GM19395 (cell line): ENCODE data around the gene AP1B1.
"Not testable (repeated sequence)": the region's sequence is repeated elsewhere in the genome, so short reads cannot be mapped to it uniquely, and the experiment has no call there.

Experiments used
- ATAC-seq: cut with Tn5 transposase; IDR thresholded peaks from one replicate; pipeline ENCODE4 v1.9.1; 2021; ENCODE audit warnings: mild to moderate bottlenecking, moderate library complexity; ENCODE audit not compliant: unreplicated experiment

The AP1B1 gene

DNA sequence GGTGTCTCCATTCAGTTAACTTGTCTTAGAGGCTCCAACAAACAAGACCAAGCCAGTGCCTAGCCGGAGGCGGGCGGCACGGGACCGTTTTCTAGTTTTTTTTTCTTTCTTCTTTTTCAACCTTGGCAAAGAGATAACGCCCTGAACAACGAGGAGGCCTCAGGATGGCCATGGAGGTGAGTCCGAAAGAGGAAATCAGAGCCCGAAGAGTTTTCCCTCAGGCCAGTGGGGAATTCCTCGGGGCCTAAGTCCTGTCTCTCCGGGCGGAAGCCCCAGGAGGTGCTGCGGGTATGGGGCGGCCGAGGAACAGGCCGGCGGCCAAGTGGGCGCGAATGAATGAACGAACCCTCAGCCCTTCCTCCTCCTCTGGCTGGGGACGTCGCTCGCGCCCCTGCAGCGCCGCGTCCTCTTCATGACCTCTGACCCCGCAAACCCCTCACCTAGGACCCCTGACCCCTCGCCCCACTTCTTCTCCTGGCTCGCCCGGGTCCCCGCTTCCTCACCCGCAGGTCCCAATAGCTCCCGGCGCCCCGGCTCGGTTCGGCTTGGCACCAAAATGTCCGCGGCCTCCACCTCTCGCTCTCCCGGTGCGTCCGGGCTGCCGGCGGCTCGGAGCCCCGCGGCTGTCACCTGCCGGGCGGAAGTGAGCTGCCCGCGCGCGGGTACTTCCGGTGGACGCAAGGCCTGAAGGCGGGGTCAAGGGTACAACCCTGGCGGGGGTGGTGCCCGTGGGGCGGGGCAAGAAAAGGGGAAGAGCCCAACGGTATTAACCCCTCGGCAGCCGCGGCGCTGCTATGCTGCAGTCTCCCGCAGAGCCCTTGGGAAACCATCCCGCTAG lies at the start of gene AP1B1:
Gene AP1B1 (minus strand): TSS at position 650 of the 838 bp plus-strand sequence. CDS start 21,327 bp downstream, outside the sequence.
- ATAC-seq = peak; percentile 81

DNA sequence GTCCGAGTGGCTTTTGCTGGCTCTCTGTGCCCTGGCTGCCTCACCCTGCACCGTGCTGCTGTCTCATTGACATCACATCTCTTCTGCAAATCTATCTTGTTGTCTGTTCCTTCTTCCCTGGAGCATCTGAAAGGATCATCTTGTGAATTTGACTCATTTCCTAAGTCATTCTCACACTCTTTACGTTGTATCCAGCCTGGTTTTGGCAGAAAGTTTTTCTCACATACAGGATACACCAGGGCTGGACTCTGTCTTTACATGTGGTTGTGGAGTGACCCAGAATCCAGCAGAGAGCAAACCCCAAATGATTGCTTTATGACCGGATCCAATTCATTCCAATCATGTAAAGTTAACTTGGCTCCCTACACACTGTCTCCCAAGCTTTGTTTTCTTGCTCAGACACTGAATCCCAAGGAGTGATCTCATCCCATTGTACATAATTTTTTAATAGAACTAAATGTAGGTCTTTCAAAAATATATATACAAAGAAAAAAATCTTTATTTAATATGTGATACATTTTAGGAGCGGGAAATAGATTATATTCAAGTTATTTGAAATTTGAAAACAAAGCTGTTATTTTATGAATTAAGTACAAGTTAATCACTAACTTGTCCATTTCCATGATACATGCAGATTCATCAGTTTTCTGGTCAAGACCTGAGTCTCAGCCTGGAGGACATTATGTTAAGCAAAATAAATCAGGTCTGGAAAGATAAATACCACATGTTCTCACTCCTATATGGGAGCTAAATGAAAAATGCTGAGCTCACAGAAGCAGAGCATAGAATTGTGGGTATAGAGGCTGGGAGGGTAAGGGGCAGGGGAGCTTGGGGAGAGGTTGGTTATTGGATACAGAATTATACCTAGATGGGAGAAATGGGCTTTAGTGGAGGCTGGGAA lies 47.1 kb upstream of the AP1B1 start:
- ATAC-seq = no peak

DNA sequence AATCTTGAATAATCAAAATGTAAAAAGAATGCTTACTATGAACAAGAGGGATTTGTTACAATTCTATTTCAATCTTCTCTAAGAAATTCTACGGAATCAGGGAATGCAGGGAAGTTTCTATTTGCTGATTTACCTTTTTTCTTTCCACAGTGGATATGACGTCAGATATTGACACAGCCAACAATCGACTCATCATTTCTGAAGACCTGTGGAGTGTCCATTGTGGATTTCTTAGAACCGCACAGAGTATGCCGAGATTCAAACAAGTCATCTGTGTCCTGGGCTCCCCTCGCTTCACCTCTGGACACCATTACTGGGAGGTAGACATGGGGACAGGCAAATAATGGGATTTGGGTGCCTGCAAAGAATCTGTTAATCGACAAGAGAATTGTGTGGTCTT lies 45.9 kb upstream of the AP1B1 start:
- ATAC-seq = no peak

DNA sequence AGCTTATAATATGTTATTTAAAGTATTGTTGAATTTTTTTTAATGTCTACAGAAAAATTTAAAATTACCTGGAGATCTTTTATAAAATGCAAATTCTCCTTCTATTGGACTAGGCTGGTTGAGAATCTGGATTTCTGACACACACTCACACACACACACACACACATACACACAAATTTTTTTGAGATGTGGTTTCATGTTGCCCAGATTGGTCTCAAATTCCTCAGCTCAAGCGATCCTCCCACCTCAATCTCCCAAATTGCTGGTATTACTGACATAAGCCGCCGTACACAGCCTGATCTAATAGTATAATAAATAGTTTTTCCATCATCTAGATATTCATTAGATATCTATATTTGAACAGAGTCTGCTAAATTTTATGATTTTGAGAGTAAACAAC lies 45.5 kb upstream of the AP1B1 start:
- no peak for ATAC-seq

DNA sequence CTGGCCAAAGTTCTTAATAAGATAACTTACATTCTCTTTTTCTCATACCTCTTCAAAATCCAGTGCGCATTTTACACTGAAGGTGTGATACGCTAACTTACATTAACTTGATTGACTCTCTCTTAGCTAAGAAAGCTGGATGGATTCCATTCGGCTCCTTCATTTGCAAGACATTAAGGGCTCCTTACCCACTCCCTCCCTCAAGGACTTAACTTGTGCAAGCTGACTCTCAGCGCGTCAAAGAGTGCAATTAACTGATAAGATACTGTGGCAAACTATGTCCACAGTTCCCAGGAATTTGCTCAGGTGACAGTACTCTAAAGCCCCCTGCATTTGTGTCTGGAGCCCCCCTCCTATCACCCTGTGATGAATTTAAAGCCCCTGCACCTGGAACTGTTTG lies 43.6 kb upstream of the AP1B1 start:
- ATAC-seq = no peak

DNA sequence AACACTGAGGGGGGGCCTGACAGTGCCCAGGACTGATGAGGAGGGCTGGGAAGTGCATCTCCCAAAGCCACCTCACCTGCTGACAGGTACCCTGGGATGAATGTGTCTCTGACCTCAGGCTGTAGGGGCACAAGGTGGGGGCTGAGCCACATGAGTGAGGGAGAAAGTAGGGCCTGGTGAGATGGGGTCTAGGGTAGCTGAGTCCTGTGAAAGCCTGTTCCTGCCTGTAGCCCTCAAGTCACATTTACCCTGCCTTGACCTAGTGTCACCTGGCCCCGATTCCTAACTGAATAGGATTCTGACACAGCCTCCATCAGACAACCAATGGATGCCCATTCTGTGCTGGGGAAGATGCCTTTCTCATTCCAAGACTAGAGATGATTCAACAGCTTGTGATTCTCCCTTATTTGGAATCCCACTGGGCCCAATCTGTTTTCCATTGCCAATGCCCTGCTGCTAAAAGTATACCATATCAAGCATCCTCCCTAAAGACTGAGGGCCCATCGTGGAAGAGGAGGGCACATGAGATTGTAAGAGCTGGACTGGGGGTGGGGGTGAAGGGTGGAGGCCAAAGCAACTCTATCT lies 38.9 kb upstream of the AP1B1 start:
- ATAC-seq = no peak

DNA sequence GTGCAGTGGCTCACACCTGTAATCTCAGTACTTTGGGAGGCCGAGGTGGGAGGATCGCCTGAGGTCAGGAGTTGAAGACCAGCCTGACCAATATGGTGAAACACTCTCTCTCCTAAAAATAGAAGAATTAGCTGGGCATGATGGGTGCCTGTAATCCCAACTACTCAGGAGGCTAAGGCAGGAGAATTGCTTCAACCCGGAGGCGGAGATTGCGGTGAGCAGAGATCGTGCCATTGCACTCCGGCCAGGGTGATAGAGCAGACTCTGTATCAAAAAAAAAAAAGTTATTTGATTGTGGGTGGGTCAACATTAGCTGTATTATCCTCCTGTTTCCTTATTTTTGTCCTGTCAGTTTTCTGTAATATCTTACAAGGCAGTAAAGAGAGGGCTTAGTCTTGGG lies 38.1 kb upstream of the AP1B1 start:
- ATAC-seq = no peak

DNA sequence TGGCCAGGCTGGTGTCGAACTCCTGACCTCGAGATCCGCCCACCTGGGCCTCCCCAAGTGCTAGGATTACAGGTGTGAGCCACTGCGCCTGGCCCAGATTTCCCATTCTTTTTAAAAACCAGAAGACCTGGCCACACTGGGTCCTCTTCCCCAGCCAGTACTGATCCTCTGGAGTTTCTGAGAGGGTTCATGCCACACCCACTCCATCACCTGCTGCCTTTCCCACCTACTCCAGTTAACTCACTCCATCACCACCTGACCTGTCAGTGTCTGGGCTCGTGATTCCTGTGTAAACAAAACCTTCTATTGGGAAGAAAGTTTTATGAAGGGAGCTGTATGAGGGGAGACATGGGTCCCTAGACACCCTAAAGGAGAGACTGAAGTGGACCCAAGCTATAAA lies 30.3 kb upstream of the AP1B1 start:
- not testable (repeated sequence) for ATAC-seq

DNA sequence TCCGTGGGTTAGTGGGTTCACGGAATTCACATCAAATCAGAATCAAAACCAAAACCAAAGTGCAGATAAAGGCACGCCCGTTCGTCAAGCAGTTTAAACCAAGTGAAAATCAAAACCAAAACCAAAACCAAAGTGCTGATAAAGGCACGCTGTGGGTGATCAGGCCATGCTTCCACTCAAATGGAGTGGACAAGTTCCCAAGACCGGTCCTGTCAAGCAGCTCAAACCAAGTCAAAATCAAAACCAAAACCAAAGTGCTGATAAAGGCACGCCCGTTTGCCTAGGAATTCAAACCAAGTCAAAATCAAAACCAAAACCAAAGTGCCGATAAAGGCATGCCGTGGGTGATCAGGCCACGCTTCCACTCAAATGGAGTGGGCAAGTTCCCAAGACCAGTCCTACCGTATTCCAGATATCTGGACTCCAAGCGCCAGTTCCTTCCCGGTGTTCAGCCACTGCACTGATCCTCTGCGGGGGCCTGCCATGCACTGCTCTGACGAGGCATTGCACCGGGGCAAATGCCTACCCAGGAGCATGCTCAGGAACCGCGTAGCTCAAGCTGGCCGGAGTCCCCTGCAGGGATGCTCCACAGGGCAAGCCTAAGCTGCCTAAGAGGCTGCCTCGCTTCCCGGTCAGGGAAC lies 26.7 kb upstream of the AP1B1 start:
- peak; percentile 54 for ATAC-seq

DNA sequence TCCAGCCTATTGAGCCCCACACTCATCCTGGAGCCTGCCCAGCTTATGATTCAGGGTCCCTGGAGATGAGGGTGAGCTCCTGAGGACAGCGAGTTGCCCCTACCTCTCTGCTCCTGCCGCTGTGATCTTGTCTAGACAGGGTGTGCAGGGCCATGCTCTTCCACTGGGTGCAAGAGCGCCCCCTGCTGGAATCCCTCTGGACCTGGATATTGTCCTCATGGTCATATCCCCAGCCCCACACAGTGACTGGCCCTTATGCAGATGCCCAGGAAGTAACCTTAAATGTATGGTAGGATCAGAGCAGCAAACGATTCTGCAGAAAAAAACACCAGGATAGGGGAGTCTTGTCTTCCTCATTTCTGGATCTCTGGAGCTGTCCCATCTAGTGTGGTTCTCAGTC lies 24.4 kb upstream of the AP1B1 start:
- not testable (repeated sequence) for ATAC-seq

DNA sequence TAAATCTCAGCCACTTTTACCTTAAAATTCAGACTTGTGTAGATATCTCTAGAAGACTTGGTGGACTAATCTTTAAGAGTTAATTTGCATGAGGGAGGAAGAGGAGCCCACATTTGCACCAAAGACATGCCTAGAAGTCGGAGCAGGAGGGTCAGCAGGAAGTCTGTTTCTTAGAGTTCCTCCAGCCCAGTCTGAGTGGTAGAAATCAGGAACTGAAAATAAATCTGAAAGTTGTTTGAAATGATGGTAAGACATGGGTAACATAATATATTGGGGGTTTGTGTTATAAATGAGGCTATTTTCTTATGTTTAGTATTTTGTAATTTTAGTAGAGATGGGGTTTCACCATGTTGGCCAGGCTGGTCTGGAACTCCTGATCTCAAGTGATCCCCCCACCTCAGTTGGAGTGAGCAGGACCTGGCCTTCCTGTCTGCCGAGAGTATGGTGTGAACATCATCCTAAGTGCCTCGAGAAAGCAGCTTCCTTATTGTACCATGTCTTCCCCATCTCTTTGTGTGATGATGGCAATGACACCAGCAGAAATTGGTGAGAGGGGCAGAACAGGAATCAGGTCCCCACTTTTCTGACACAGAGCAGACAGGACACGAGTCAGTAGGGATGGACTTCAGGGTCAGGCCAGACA lies 23.3 kb upstream of the AP1B1 start:
- peak; percentile 69 for ATAC-seq

DNA sequence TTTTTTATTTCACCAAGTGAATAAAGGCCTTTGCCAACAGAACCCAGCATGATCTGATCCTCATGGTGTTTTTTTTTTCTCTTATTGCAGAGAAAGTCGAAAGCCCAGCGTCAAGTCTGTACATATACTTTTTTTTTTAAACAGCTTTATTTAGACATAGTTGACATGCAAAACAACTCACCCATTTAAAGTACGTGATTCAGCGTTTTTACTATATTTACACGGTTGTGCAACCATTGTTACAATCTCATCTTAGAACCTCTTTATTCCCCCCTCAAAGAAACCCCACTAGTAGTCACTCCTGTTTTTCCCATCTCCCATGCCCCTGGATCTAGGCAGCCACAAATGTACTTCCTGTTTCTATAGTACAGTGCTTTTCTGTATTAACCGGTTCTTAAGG lies 20.6 kb upstream of the AP1B1 start:
- ATAC-seq = no peak

DNA sequence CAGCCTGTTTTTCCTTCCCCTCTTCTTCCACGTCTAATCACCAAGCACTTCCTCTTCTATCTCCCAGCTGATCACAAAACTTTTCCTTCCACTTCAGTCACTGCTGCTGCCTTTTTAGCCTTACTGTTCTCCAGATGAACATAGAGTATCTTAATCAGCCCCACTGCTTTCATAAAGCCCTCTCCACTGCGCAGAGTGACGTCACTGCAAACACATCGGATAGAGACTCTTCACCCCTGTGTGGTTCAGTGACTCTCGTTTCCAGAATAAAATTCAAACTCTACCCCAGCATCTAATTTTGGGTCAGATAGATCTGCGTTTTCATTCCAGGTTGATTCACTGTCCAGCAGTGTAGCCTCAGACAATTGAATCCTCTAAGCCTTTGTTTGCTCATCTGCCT lies 13.2 kb upstream of the AP1B1 start:
- ATAC-seq = not testable (repeated sequence)

DNA sequence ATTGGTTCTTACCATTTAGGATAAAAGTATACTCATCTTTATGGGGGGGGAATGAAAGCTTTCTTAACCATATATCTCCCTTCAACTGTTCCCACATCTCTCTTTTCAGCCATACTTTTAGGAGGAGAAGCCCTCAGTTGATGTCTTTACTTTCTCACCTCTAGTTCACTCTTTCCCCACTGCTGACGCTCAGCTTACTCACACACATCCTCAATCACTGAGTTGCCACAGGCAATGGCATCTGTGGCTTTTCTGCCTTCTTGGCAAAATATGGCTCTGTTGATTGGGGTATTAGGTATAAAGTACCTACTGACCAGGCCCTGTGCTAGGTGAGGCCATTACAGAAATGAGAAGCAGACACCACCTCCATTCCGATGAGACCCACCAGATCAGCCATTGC lies 12.2 kb upstream of the AP1B1 start:
- ATAC-seq = no peak

DNA sequence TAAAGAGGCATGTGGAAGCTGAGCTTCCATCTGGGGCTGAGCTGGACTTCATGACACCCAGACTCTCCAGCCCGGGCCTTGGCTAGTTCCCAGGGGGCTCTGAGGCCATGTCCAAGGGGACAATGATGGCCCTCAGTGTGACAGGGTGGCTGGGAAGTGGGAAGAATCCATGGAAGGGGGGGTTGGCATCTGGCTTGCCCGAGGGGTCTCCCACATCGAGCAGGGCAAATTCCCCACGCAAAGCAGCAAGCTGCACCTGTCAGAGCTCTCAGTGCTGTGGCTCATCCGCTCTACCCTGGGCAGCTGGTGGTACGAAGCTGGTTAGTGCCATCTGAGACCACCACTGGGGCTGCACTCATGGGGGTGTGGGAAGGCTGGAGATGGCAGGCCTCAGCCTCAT lies 9.4 kb upstream of the AP1B1 start:
- ATAC-seq = no peak

DNA sequence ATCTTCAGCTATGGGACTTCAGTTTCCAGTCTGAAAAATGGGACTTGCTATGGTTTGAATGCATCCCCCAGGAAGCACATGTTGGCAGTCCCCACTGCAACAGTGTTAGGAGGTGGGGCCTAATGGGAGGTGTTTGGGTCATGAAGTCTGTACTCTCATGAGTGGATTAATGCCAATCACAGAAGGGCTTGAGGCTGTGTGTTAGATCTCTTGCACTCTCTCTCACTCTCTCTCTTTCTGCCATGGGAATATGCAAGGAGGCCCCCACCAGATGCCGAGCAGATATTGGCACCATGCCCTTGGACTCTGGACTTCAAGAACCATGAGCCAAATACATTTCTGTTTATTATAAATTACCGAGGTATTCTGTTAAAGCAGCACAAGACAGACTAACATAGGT lies 7.8 kb upstream of the AP1B1 start:
- ATAC-seq = no peak

DNA sequence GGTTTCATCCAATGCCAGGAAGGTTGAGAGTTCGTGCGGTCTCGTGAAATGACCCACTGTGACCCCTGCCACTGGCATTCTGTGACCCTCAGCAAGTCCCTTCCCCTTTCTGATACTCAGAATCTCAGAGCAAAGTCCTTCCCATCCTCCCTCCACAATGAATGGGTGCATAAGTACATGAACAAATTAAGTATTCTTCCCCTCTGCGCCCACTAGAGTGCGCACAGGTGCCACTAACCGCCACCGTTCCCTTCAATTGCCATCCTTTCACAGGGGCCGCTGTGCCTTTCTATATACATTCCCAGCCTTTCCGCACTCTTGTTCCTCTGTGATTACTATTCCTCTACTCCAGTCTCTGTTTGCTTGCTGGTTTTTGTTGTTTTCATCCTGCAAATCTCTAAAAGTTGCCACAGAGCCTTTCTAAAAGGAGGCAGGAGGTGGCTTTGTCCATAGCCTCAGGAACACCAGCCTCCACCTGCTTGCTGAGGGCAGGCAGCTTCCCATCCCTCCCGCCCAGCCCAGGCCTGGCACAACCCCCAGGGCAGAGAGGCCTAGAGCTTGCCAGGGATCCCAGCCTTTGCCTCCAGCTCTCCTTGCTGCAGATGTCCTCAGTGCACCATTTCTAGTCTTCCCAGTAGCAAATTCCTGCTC lies 6.7 kb upstream of the AP1B1 start:
- no peak for ATAC-seq

DNA sequence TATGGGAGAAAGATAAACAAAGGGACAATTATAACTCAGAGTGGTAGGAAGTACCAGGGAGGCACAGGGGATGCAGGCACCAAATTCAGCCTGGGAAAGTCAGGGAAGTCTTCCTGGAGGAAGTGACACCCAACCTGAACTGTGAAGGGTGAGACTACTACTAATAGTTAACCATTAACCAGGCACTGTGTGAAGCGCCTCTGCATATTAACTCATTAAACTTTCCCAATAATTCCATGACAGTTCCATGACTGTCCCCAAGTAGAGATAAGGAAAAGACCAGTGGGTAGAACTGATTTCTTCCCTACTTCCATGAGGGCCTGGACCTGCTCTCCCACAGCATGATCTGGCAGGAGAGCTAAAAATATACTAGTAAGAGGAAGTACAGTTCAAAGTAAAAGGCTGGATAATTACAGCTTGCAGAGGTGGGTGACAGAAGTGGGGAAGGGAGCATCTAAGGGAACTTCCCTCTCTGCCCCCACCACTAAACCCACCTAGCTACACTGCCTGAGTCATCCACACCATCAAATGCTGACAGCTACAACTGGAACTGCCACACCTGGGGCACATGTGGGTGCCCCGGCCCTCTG lies 4.7 kb upstream of the AP1B1 start:
- ATAC-seq = no peak

DNA sequence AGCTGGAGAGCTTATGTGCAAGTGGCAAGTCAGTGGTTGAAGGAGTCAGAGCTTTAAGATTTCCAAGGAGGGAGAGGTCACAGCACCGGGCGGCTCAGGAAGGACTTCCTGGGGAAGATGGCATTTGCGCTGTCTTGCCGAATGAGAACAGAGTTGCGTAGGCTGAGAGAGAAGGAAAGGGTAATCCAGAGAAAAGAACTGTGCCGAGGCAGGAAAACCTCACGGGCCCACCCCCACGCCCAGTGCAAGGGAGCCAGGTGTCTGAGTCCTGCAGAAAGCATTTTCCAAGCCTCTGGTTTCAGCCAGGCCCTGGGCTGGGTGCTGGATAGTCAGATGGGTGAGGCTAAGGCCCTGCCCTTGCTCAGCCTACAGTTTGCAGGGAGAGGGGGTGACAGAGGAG lies 3.2 kb upstream of the AP1B1 start:
- ATAC-seq = no peak

DNA sequence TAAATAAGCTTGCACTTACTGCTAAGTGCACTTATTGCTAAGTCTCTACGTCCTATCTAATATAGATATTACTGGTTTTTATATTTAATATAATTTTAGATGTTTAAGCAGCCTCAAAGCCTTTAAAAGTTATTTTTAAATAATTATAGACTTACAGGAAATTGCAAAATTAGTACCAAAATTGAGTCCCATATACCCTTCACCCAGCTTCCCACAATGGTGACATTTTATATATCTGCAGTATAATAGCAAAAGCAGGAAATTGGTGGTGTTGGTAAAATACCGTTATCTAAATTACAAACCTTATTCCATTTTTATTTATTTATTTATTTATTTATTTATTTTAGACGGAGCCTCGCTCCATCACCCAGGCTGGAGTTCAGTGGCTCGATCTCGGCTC lies 1.9 kb upstream of the AP1B1 start:
- no peak for ATAC-seq
